NCI-H748 (cell line): ENCODE data around the gene TUBB.

Experiments
- DNase-seq: peaks from one replicate; lab custom pipeline; 2025; ENCODE audit not compliant: unreplicated experiment; lab: John Stamatoyannopoulos, UW

TUBB gene

DNA sequence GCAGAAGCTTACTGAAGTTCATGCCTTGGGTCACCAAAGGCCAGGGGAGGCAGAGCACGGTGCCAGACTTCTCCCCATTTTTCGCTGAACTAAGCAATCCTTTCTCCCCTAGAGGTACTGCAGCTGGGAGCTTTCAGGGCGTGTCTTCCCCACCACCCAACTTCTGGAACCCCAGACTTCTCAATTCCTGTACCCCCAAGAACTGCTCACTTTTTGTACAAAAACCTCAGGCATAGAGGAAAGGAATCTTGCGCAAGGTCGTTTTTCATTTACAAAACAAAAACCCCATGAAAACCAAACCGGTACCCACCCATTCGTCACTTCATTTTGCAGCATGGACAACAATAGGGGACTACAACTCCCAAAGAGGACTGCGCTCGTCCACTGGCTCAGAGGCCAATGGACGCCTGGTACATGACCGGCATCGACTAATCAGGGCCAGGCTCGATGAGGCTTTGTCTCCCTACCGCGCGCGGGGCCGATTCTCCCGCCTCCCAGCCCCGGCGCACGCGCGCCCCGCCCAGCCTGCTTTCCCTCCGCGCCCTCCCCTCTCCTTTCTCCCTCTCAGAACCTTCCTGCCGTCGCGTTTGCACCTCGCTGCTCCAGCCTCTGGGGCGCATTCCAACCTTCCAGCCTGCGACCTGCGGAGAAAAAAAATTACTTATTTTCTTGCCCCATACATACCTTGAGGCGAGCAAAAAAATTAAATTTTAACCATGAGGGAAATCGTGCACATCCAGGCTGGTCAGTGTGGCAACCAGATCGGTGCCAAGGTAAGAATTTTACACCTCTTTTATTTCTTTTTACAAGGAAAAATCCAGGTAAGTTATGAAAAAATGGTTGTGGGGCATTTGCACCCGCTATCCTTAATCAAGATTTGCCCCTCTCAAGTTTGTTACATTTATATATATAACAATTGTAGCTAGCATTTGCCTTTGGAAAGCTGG is at the start of gene TUBB:
TUBB (plus strand) TSS at position 562 of the 947 bp plus-strand sequence; CDS start at position 717, 155 bp downstream.
- DNase-seq: peak; percentile 100

DNA sequence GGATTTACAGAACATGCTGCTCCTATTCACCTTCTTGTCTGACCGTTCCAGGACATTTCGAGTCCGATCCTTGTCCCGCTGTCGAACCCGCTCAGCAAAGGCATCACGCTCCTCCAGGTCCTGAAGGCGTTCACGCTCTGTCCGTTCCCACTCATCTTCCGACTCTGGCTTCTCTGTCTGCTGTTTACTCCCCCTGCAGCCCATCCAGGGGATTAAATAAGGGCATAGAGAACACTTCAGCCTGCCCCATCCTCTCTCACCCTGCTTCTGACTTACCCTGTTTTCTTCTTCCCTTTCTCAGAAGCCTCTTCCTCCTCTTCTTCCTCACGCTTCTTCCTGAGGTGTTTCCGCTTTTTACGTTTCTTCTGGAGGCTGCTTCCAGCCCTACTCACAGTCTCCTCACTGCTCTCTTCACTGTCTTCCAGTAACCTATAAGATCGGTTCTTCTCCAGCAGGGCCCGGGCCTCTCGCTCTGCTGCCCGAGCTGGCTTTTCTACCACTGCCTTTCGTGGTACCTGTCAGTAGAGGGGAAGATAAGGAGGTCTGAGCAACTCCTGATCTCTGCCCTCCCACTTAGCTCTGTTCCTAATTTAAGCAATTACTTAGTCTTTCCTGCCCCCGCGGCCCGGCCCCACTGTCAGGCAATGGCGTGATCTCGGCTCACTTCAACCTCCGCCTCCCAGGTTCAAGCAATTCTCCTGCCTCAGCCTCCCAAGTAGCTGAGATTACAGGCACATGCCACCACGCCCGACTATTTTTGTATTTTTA is 49.2 kb upstream of the TUBB start:
- DNase-seq: no peak

DNA sequence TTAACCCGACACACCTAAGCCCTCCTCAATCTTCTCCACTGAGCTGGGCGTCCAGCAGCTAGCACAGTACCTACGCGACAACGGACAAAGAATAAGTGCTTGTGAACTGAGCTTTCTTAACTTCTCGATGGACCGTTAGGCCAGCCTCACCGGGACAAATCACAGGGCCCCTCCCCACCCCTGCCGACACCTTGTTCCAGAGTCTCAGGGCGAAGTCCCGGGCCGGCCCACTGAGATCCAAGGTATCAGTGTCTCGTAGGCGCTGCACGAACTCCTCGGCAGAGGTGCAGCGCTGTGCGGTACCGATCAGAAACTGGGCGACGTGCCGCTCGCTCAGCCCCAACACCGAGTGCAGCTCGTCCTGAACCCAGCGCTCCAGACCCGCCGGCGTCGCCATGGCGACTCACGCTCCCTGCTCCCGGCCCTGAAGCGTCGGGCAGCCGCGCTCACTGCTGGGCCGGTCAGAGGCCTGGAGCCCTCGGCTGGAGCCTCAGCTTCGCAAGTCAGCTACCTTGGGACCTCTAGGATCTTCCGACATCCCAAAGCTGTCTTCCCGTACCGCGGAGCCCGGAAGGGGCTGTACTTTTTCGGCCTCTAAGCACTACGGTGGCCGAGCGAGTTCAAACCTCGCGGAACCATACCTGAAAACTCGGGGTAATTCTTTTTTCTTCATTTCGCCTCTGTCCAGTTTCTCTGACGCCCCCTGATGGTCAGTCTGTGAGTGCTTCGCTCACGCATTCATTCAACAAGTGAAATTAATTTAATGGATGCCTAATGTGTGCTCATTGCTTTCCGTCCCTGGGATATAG is 47.5 kb upstream of the TUBB start, which contains the start of gene DHX16:
DHX16 (minus strand) TSS at position 562 of the 809 bp plus-strand sequence; CDS start at position 397, 165 bp downstream.
- peak; percentile 99 for DNase-seq

DNA sequence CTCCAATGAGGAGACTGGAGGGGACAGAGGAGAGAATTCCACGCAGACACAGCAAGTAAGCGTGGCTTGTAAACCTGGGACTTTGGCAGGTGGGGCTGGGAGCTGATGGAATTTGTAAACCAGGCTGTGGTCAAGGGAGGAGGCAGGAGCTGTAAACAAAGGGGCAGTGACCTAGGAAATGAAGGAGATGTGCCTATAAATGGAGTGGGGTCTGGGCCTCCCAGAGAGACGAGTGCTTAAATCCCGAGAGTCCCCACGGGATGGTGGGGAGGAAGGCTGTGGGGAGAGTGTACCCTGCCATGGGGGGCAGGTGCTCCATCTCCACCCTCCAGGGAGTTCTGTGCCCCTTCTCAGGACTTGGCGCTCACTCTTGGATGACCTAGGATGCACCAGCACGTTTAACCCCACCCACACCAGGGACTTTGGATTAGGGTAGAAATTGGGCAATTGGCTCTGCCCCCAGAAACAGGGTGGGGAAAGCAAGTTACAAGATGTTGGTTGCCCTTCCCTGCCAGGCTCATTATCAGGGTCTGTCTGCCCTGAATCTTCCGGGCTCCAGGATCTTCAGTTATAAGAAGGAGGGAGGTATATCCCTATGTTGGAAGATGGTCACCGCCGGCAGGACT is 43.4 kb upstream of the TUBB start:
- no peak for DNase-seq

DNA sequence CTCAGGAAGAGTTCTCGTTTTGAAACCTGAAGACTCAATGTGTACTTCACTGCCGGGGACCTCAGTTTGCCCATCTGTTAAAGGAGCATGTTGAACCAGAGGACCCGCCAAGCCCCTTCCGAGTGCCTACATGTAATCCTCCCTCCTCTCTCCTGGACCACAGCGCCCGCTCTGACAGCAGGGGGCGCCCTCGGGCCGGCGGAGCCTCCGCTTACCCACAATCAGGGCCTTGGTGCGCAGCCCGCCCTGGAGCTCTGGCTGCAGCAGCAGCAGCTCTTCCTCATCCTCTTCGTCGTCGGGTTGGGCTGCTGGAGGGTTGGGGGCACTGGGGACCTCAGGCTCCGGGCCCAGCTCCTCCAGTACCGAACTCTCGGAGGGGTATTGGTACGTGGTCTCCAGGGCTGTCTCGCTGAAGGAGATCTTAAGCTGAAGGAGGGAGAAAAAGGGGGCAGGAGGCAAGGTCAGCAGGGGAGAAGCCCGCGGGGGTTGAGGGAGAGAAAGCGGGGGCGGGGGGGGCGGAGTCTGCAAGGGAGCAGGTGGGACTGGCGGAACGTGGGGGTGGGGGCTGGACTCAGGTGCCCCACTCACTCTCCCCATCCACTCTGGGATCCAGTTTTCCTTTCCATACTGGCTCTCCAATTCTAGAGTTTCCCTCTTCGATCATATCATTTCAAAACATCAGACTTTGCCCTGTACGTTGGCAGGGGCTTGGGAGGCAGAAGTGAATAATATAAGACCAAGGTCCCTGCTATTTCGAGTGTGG is 41.0 kb upstream of the TUBB start:
- peak; percentile 73 for DNase-seq

DNA sequence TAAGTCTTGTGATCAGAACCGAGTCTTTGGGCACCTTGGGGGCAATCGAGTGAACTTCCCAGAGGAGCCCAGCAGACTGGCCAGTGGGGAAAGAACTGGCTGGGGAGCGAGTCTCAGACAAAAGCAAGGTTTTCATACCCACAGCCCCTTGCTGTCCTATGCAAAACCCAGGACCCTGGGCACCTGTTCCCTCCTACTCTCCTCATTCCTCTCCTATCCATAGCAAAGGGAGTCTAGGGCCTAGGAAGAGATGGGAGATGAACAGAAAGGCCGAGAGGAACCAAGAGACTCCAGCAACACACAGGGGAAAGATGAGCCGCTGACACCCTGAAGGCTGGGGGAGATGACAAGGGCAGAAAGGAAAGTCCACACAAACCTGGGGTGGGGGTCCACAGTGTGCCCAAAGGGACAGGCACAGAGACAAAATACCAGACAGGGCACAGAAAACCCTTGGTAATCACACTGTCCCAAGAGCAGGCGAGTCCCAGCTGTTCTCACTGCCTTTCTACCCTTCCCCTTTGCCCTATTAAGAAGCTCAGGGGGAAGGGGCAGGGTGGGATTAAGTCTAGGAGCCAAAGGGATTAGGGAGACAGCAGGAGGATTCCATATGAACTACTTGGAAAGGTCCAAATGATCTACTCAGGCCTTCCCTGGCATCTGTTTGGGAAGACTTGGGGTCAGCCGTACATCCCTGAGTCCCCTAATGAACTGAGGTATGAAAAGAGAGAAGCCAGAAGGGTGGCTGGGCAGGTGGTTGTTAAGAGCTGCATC is 40.2 kb upstream of the TUBB start:
- DNase-seq: no peak

DNA sequence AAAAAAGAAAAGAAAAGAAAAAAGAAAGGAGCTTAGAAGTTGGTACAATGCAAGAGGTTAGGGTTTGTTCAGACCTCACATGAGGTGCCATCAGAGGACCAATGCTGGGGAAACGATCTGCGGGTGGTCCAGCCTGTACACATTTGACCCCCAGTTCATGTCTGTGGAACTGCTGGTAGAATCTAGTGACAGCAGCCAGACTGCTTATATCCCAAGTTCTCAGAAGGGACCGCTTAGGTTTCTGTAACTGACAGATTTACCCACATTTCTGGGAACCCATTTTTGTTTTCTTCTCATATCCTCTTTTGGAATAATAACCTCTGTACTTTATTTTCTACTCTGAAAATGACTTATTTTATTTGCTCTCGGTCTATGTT is 38.4 kb upstream of the TUBB start:
- no peak for DNase-seq

DNA sequence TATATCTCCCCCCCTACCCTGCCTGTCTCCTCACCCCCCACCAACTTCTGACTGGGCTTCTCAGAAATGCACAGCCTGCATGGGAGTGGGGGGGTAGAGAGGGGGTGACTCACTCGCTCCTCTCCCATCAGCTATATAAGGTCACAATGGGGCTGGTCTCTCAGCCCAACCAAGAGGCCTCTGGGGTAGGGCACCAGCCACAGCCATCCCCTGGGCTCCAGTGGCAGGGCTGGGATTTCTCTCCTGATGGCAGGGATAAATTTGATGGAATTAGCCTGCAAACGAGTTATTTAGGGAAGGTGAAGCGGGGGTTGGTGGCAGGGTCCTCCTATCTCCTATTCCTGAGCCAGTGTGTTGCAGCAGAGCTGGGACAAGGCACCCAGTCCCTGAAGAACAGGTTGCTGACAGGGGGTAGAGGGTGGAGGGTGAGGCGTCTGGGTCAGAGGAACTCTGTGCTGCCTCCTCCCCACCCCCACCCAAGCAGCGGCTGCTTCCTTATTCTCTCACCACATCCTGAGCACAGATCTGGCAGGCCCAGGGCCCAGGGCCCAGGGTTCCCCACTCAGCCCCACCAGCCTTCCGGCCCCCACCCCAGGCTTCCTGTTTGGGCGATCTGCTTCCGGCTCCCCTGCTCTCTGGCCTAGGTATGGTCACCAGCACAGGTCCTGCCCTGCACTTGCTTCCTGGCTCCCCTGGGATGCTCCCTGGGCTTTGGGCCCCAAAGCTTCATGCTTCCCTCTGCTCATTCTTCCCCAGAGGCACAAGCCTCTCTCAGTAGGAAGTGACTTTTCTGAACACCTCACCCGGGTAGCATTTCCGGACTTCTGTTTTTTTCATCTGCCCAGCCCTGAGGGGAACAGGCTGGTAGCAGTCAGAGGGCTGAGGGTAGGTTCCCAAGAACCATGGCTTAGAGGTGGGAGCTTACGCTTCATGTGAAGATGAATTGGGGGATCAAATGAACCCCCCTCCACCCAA is 37.7 kb upstream of the TUBB start:
- DNase-seq: no peak

DNA sequence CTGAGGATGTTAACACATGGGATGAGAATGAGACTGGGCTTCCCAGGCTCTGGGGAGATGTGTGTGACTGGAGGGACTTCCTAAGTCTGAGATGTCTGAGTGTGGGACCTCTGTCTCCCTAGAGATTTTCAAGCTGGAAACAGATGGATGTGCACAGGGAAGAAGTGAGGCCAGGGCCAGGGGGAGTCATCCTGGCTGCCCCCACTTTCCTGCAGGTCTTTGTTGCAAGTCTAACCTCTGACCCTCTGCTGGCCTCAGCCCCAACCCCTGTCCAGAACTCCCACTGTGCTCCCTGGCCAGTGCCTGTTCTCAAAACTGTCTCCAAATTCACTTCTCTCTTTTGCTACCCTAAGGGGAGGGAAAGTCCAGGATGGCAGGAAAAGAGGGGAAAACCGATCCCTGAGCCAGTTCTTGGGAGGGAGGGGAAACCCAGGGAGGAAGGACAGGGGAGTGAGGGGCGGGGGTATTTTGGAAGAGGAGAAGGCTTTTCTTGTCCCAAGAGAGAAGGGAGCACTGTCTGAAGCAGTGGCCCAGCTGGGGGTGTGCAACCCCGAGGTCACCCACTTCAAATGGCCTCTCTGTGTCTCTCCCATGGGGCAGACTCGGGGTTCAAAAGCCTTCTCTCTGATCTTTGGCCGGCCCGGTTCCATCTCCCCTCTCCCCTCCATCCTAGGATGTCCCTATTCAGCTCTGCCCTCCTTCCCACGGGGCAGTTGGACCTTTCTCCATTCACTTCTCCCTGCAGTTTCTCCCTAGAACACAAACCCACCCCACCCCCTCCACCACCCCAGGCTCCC is 36.8 kb upstream of the TUBB start:
- DNase-seq: no peak

DNA sequence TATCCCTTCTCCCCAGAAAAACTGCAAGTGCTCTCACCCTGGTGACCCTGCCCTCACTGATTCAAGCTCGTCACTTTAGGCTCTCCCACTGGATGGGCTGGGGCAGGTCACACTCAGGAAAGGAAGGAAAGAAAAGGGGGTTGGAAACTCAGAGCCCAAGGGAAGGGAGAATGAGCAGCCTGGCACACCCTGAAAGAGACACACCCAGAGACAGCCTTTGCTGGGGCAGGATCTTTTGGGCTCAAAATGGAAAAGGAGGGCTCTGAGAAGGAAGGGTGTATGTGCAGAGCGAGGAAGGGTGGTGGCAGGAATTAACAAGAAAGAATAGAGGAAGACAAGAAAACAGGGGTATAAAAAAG is 36.2 kb upstream of the TUBB start:
- no peak for DNase-seq

DNA sequence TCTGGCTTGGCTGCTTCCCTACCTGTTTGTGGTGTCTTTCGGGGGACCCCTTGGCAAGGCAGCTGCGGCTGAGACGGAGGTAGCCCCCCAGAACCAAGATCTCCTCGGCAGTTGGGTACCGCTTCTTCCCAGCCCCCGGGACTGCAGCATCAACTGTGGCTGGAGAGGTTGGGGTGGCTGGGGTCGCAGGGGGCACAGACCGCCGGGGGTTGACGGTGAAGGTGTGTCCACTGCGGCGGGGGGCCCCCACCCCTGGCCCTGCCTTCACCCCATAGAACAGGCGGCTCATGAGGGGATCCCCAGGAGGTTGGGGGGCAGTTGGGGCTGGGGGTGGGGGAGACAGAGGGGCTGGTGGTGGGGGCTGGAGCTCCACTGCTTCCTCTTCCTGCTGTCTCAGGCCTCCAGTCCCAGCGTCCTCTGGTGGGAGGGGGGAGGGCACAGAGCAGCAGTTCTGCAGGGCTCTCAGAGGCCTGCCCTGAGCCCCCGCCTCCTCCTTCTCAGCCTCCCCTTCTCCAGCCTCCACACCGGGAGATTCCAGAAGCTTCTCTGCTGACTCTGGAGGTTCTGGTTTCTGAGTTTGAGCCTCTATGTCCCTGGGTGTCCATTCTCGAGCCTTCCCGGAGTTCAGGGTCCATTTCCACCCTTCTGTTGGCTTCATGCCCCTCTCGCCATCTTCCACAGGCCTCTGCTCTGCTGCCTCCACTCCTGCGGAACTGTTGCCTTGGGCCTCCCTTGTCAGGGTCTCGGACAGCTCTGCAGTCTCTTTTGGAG is 35.6 kb upstream of the TUBB start:
- DNase-seq: no peak

DNA sequence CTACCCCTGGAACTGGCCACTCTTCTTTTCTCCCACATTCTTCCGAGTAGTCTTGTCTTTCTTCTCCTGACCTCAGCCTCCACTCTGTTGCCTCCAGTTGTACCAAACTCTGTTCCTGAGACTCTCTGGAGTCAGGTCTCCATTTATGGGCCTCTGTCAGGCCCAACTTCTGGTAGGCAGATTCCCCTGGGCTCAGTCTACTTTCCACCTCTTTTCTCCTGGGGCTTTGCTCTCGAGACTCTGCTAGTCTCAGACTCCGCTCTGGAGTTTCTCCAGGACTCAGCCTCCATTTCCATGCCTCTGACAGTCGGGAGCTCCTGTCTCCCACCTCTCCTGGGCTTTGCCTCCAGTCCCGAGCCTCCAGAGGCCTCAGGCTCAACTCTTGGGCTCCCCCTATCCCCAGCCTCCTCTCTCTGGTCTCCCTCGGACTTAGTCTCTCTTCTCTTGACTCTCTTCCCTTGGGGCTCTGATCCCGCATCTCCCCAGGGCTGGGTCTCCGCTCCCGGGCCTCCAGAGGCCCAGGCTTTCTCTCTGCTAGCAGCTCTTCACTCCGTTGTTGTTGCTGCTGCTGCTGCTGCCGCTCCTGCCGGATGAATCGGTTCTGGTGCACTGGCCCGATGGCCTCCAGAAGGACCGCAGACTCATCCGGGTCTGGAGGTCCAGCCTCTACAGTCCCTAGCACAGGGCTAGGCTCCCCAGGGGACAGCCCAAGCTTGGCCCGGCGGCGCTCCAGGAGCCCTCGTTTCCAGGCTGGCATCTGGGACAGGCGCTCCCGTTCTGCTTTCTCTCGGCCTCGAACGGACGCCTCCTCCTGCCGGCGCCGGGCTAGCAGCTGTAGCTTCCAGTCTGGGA is 34.8 kb upstream of the TUBB start:
- no peak for DNase-seq

DNA sequence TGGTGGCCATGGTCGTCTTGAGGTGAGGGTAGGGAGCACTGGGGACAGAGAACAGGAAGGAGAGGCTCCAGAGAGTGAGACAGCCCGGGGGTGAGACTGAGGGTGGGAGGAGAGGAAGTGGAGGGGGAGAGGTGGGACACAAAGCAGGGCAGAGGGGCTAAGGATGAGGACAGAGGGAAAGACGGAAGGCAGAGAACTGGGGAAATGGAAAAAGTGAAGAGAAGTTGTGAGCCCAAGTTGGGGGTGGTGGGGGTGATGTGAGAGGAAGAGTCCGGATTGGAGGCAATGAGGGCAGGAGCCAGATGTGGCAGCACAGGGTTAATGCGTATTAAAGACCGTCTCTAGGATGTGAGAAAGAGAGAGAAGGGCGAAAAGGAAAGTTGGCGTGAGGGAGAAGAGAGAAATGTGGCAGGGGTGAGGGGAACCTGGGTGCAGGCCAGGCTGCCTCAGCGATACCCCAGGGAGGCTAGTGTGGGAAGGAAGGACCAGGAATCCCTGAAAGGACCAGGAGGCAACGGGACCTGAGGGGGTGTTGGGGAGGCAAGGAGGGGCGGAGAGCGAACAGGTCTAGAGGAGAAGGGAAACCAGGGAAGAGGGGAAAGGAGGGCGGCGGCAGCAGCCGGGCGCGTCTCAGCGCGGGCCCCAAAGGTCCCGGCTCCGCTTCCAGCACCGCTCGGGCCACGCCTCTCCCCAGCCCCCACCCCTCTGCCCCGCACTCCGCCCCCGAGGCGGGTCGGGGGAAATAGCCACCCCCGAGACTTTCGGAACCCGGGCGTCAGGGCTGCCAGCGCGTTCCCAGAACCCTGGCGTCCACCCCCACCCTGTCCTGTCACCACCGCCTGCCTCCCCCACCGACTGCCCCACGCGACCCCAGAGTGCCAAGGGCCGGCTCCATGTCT is 33.9 kb upstream of the TUBB start, which contains the start of gene PPP1R18:
PPP1R18 (minus strand) TSS at position 637 of the 899 bp plus-strand sequence; CDS start at position 10, 627 bp downstream.
- DNase-seq: peak; percentile 80

DNA sequence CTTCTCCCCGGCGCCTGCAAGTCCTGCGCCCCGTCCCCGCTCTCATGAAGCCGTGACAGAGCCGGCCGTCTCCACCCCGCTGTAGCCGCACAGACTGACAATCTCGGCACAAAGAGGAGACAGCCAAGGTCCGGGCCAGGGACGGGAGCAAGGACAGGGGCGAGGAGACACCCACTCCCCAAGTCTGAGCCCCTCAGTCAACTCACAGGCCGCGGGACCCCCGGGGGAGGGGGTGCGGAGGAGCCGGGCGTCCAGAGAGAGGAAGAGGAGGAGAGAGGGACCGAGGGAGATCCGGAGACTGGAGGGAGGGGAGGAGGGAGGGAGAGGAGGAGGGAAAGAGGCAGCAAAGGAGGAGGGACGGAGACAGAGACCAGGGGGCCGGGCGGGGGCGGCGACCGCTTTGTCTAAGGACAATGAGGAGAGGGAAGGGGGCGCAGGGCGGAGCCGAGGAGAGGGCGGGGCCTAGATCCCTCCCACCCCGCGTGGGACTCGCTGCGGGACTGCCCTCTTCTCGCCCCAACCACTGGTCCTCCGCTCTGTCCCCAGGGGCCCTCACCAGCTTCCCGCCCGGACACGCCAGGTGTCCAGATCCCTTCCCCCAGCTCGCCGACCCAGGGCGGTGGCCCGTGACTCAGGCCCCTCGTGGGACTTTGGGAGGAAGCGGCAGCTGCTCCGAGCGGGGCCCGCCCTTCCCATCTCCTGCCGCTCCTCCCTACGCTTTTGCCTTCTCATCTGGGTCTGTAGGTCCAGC is 33.1 kb upstream of the TUBB start:
- peak; percentile 92 for DNase-seq
